Measurements from ENCODE around the gene CCNY.

GRCh38 chr10:35353805-35354204 is 17.5 kb downstream of the CCNY start:
- TF ChIP-seq CTCF (IDR thresholded peaks at IDR 0.05), result no peak
- TF ChIP-seq, protein P1, sequence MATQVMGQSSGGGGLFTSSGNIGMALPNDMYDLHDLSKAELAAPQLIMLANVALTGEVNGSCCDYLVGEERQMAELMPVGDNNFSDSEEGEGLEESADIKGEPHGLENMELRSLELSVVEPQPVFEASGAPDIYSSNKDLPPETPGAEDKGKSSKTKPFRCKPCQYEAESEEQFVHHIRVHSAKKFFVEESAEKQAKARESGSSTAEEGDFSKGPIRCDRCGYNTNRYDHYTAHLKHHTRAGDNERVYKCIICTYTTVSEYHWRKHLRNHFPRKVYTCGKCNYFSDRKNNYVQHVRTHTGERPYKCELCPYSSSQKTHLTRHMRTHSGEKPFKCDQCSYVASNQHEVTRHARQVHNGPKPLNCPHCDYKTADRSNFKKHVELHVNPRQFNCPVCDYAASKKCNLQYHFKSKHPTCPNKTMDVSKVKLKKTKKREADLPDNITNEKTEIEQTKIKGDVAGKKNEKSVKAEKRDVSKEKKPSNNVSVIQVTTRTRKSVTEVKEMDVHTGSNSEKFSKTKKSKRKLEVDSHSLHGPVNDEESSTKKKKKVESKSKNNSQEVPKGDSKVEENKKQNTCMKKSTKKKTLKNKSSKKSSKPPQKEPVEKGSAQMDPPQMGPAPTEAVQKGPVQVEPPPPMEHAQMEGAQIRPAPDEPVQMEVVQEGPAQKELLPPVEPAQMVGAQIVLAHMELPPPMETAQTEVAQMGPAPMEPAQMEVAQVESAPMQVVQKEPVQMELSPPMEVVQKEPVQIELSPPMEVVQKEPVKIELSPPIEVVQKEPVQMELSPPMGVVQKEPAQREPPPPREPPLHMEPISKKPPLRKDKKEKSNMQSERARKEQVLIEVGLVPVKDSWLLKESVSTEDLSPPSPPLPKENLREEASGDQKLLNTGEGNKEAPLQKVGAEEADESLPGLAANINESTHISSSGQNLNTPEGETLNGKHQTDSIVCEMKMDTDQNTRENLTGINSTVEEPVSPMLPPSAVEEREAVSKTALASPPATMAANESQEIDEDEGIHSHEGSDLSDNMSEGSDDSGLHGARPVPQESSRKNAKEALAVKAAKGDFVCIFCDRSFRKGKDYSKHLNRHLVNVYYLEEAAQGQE (IDR thresholded peaks at IDR 0.05; ENCODE audit: insufficient read depth in 1 of 2, low read depth in 2 of 2, low read length in 1 of 2), result no peak
- no peak for TF ChIP-seq POLR2AphosphoS5 (IDR thresholded peaks at IDR 0.05; ENCODE audit: low read depth, low read length)
- TF ChIP-seq TCF7L2 (IDR thresholded peaks at IDR 0.05; ENCODE audit: low read depth, low read length), result no peak

All from Panc1 (cell line).